Neutrophil (primary cell): ENCODE measurements around the gene AKT1.

Source experiments
- H3K27ac ChIP-seq: fragments of 200-600 bp; sonication (generic); 2 replicates; pipeline ENCODE4 v1.5.1; 2016; ENCODE audit warnings: mild to moderate bottlenecking, moderate library complexity
- H3K27me3 ChIP-seq: fragments of 200-600 bp; sonication (generic); 2 replicates; pipeline ENCODE4 v1.6.0; 2016; ENCODE audit warnings: mild to moderate bottlenecking
- H3K36me3 ChIP-seq: fragments of 200-600 bp; sonication (generic); 2 replicates; pipeline ENCODE4 v1.5.1; 2017
- H3K4me1 ChIP-seq, 2 experiments: fragments of 200-600 bp in 1 of 2; sonication (generic) in 1 of 2; 1 replicate in 1 of 2; 2 replicates in 1 of 2; pipeline versions ENCODE4 v1.5.1 to v1.6.1; 2013 to 2016; ENCODE audit warnings: low read depth in 1 of 2, low read length in 1 of 2, mild to moderate bottlenecking in 1 of 2, moderate library complexity in 1 of 2; ENCODE audit not compliant: control insufficient read depth in 1 of 2, insufficient read depth in 1 of 2
- H3K4me3 ChIP-seq, 2 experiments: fragments of 200-600 bp in 1 of 2; sonication (generic) in 1 of 2; 1 replicate in 1 of 2; 2 replicates in 1 of 2; pipeline ENCODE4 v1.5.1; 2013 to 2016; ENCODE audit warnings: low read depth in 1 of 2, low read length in 1 of 2, mild to moderate bottlenecking in 1 of 2, moderate library complexity in 1 of 2
- H3K9me3 ChIP-seq: fragments of 200-600 bp; sonication (generic); 2 replicates; pipeline ENCODE4 v1.5.1; 2016
- TF ChIP-seq, protein P1 (sequence below): fragments of 200-600 bp; sonication (generic); IDR thresholded peaks from 2 replicates; pipeline ENCODE4 v1.5.1; 2016; ENCODE audit warnings: antibody characterized with exemption

AKT1 gene

DNA sequence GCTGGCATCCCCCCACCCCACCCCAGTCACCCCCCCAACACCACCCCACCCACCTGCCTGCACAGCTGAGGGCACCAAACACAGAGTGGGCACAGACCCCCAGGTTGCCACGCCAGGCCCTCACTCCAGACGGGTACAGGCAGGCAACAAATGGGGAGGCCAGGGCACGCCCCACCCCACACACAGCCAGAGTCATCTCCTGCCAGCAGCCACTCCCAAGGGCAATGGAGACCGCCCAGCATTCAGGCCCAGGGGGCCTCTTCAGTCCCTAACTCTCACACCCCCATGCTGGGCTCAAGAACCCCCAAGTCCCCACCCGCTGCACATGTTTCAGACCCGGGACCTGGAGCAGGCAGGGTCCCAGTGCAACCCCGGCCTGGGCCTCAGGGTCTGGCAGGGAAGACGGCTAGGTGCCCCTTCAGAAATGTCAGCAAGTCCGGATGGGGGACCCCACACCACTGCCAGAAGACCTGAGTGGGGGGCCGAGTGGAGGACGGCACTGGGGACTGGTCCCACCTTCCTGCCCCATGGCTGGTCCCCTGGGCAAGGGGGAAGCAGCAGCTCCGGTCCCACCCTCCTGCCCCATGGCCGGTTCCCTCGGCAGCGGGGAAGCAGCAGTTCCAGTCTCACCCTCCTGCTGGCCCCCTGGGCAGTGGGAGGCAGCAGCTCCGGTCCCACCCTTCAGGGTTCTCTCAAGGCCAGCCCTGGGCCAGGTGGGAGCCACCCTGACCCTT, 11.9 kb downstream of the AKT1 start:
- peaks cover 25 to 29% of the 10 kb centered on the region in 2 experiments for H3K4me1 ChIP-seq
- TF ChIP-seq, protein P1, sequence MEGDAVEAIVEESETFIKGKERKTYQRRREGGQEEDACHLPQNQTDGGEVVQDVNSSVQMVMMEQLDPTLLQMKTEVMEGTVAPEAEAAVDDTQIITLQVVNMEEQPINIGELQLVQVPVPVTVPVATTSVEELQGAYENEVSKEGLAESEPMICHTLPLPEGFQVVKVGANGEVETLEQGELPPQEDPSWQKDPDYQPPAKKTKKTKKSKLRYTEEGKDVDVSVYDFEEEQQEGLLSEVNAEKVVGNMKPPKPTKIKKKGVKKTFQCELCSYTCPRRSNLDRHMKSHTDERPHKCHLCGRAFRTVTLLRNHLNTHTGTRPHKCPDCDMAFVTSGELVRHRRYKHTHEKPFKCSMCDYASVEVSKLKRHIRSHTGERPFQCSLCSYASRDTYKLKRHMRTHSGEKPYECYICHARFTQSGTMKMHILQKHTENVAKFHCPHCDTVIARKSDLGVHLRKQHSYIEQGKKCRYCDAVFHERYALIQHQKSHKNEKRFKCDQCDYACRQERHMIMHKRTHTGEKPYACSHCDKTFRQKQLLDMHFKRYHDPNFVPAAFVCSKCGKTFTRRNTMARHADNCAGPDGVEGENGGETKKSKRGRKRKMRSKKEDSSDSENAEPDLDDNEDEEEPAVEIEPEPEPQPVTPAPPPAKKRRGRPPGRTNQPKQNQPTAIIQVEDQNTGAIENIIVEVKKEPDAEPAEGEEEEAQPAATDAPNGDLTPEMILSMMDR = no peak
- H3K9me3 ChIP-seq = no peaks in the 10 kb centered on the region
- H3K4me3 ChIP-seq = no peak overlapping the region
- no peak overlapping the region for H3K27ac ChIP-seq
- H3K27me3 ChIP-seq = no peaks in the 10 kb centered on the region
- H3K36me3 ChIP-seq = peaks cover 56% of the 10 kb centered on the region

DNA sequence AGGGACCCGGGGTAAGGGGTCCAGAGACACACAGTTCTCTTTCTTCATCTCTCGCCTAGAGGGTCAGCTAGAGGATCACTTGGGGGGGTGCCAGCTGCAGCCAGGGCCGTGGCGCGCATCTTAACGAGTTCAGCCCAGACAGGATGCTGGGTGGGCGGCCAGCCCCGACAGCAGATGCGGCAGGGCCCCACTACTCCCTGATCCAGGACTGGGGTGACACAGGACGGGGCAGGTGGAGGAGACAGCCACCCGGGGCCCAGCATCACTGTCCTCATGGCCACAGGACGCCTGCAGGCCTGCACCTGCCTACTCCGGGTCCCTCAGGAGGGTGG, 12.8 kb downstream of the AKT1 start:
- Histone ChIP-seq H3K36me3 (peaks cover 57% of the 10 kb centered on the region), H3K4me1 (peaks cover 16 to 20% of the 10 kb centered on the region in 2 experiments), H3K27ac (no peak overlapping the region), H3K27me3 (no peaks in the 10 kb centered on the region), H3K9me3 (no peaks in the 10 kb centered on the region), H3K4me3 (no peak overlapping the region)
- TF ChIP-seq, protein P1 = no peak

GRCh38 chr14:104782086-104782807, 13.3 kb downstream of the AKT1 start:
- TF ChIP-seq, protein P1 = no peak
- H3K36me3 ChIP-seq = peaks cover 60% of the 10 kb centered on the region
- no peaks in the 10 kb centered on the region for H3K9me3 ChIP-seq
- peaks cover 11 to 15% of the 10 kb centered on the region in 2 experiments for H3K4me1 ChIP-seq
- no peak overlapping the region for H3K4me3 ChIP-seq
- no peak overlapping the region for H3K27ac ChIP-seq
- H3K27me3 ChIP-seq = no peaks in the 10 kb centered on the region

GRCh38 chr14:104781271-104782077, 14.1 kb downstream of the AKT1 start:
- Histone ChIP-seq H3K9me3 (no peaks in the 10 kb centered on the region), H3K27ac (no peak overlapping the region), H3K36me3 (peaks cover 67% of the 10 kb centered on the region), H3K4me1 (peaks cover 3 to 7% of the 10 kb centered on the region in 2 experiments), H3K27me3 (no peaks in the 10 kb centered on the region), H3K4me3 (no peak overlapping the region)
- TF ChIP-seq, protein P1 = no peak

DNA sequence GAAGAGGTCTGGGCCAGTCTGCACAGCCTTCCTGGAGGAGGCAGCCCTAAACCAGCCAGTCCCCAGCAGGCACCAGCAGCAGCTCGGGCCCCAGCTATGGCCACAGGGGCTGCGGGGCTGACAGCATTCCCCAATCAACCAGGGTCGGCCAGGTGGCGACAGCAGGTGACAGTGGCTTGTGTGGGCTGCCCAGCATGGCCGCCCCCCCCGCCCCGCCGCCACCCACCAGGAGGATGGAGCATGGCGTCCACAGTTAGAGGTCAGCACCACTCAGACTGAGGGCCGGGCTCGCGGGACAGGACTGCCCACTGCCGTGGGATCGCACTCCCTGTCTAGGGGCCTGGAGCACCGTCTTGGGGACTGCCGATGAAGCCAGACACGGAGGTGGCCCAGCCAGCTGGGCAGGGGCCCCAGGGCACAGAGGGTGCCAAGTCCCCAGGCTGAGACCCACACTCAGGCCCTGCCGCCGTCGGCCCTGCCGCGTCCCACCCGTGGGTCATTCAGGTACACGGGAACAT, 15.0 kb downstream of the AKT1 start:
- Histone ChIP-seq H3K9me3 (no peaks in the 10 kb centered on the region), H3K27me3 (no peaks in the 10 kb centered on the region), H3K27ac (no peak overlapping the region), H3K4me1 (no peaks in the 10 kb centered on the region), H3K36me3 (peaks cover 76% of the 10 kb centered on the region), H3K4me3 (no peak overlapping the region)
- TF ChIP-seq, protein P1 = no peak
